H1 (cell line): ENCODE results near the gene CDHR5. TPM values are rescaled to one million over a fixed set of nuclear protein-coding genes. Genes with fewer than 3 reads are reported as not detected.

Experiments
- CTCF ChIA-PET: fragments of 300-600 bp; sonication (Branson Sonifier 250); formaldehyde crosslinking; loops from one replicate; lab custom pipeline; 2021; ENCODE audit not compliant: partially characterized antibody; lab: Charles Lee
- POLR2A ChIA-PET: fragments of 300-600 bp; sonication (Branson Sonifier 250); formaldehyde crosslinking; loops from one replicate; lab custom pipeline; 2021; ENCODE audit warnings: inconsistent platforms; ENCODE audit not compliant: partially characterized antibody; lab: Charles Lee
- DNase-seq, 2 experiments: peaks; one replicate each; pipeline versions ENCODE4 v3.0.0 to v3.0.0-alpha.2; 2010 to 2022; ENCODE audit warnings: low spot score in 2 of 2, low read depth in 1 of 2, mixed read lengths in 1 of 2
- FAIRE-seq: peaks from 2 replicates; lab custom pipeline; 2011; peaks lifted over from hg19 to GRCh38; lab: Jason Lieb, UNC
- H2AFZ ChIP-seq: 2 replicates; pipeline ENCODE4 v1.8.1; 2012; ENCODE audit warnings: low read length, inconsistent platforms
- H2AK5ac ChIP-seq: 2 replicates; pipeline ENCODE4 v1.6.1; 2013; ENCODE audit warnings: low read depth, low read length
- H2BK120ac ChIP-seq: replicated peaks from 2 replicates; pipeline ENCODE3; 2013; ENCODE audit warnings: low read depth, low read length, inconsistent platforms
- H2BK12ac ChIP-seq: 2 replicates; pipeline ENCODE4 v1.6.1; 2013; ENCODE audit warnings: low read depth, low read length
- H2BK15ac ChIP-seq: 2 replicates; pipeline ENCODE4 v1.6.1; 2013; ENCODE audit warnings: low read length
- H2BK20ac ChIP-seq: 2 replicates; pipeline ENCODE4 v1.6.1; 2013; ENCODE audit warnings: low read length
- H2BK5ac ChIP-seq: 2 replicates; pipeline ENCODE4 v1.6.1; 2013; ENCODE audit warnings: low read depth, low read length
- H3K14ac ChIP-seq: 2 replicates; pipeline ENCODE4 v1.6.1; 2013; ENCODE audit warnings: inconsistent platforms; ENCODE audit not compliant: insufficient read length
- H3K18ac ChIP-seq: 2 replicates; pipeline ENCODE4 v1.6.1; 2013; ENCODE audit warnings: low read length; ENCODE audit errors: extremely low read depth
- H3K23ac ChIP-seq: 2 replicates; pipeline ENCODE4 v1.6.1; 2013; ENCODE audit warnings: inconsistent platforms; ENCODE audit not compliant: insufficient read length
- H3K23me2 ChIP-seq: 2 replicates; pipeline ENCODE4 v1.6.1; 2013; ENCODE audit warnings: low read depth, low read length
- H3K27ac ChIP-seq: 2 replicates; pipeline ENCODE4 v1.6.1; 2011; ENCODE audit warnings: low read depth, low read length, inconsistent platforms
- H3K27me3 ChIP-seq, 4 experiments: replicated peaks in 1 of 4; 1 replicate in 1 of 4; 2 replicates in 3 of 4; pipeline versions ENCODE4 v1.6.1 to v1.8.1; 2011 to 2013; ENCODE audit warnings: low read length in 3 of 4, mild to moderate bottlenecking in 3 of 4, inconsistent platforms in 2 of 4, mixed read lengths in 2 of 4, moderate library complexity in 1 of 4; ENCODE audit not compliant: control insufficient read depth in 3 of 4, insufficient read depth in 3 of 4; ENCODE audit errors: extremely low read depth in 1 of 4
- H3K36me3 ChIP-seq, 4 experiments: 2 replicates each; pipeline versions ENCODE4 v1.6.1 to v1.8.1; 2011 to 2013; ENCODE audit warnings: mild to moderate bottlenecking in 4 of 4, low read length in 3 of 4, moderate library complexity in 2 of 4, control low read depth in 1 of 4, inconsistent platforms in 1 of 4; ENCODE audit not compliant: insufficient read depth in 4 of 4, control insufficient read depth in 2 of 4
- H3K4ac ChIP-seq: replicated peaks from 2 replicates; pipeline ENCODE3; 2013; ENCODE audit warnings: low read length, low read depth, mixed read lengths, inconsistent platforms; ENCODE audit not compliant: insufficient read length
- H3K4me1 ChIP-seq, 4 experiments: replicated peaks in 1 of 4; 1 replicate in 1 of 4; 2 replicates in 3 of 4; pipeline versions ENCODE4 v1.6.1 to v1.8.1; 2011 to 2013; ENCODE audit warnings: low read length in 3 of 4, inconsistent platforms in 2 of 4, mixed read lengths in 1 of 4; ENCODE audit not compliant: insufficient read depth in 4 of 4, control insufficient read depth in 3 of 4
- H3K4me2 ChIP-seq, 2 experiments: 2 replicates each; pipeline versions ENCODE4 v1.6.1 to v1.8.1; 2011 to 2013; ENCODE audit warnings: low read depth in 2 of 2, low read length in 2 of 2, control low read depth in 1 of 2, inconsistent platforms in 1 of 2, mild to moderate bottlenecking in 1 of 2; ENCODE audit not compliant: insufficient read depth in 1 of 2
- H3K4me3 ChIP-seq, 4 experiments: fragments of 200-600, 300-600 bp in 1 of 4; sonication (generic), shearing (Covaris generic), sonication (Bioruptor Twin) in 1 of 4; 2 replicates each; pipeline versions ENCODE4 v1.5.1 to v1.8.1; 2011 to 2016; ENCODE audit warnings: low read length in 4 of 4, low read depth in 3 of 4, control low read depth in 2 of 4, inconsistent platforms in 2 of 4, mild to moderate bottlenecking in 2 of 4, mixed read lengths in 1 of 4, moderate library complexity in 1 of 4; ENCODE audit not compliant: insufficient read depth in 2 of 4; ENCODE audit errors: extremely low read depth in 1 of 4
- H3K56ac ChIP-seq: replicated peaks from 2 replicates; pipeline ENCODE3; 2013; ENCODE audit warnings: low read depth, mild to moderate bottlenecking, mixed read lengths, low read length, inconsistent platforms; ENCODE audit not compliant: insufficient read length
- H3K79me1 ChIP-seq: 2 replicates; pipeline ENCODE4 v1.6.1; 2013; ENCODE audit warnings: low read depth, low read length, control low read depth
- H3K79me2 ChIP-seq, 2 experiments: 2 replicates each; pipeline versions ENCODE4 v1.6.1 to v1.8.1; 2012 to 2013; ENCODE audit warnings: low read length in 2 of 2, mild to moderate bottlenecking in 2 of 2, inconsistent platforms in 1 of 2; ENCODE audit not compliant: insufficient read depth in 2 of 2, control insufficient read depth in 1 of 2
- H3K9ac ChIP-seq, 4 experiments: replicated peaks in 1 of 4; 1 replicate in 1 of 4; 2 replicates in 3 of 4; pipeline versions ENCODE4 v1.6.1 to v1.8.1; 2011 to 2013; ENCODE audit warnings: low read depth in 3 of 4, low read length in 3 of 4, control low read depth in 2 of 4, mild to moderate bottlenecking in 2 of 4, moderate library complexity in 2 of 4, inconsistent platforms in 1 of 4; ENCODE audit errors: extremely low read depth in 1 of 4
- H3K9me3 ChIP-seq, 2 experiments: 2 replicates each; pipeline versions ENCODE4 v1.6.1 to v1.8.1; 2012 to 2013; ENCODE audit warnings: mild to moderate bottlenecking in 2 of 2, moderate library complexity in 2 of 2, control low read depth in 1 of 2, inconsistent platforms in 1 of 2, low read depth in 1 of 2, low read length in 1 of 2, mixed read lengths in 1 of 2; ENCODE audit not compliant: insufficient read depth in 2 of 2
- H4K20me1 ChIP-seq, 2 experiments: replicated peaks in 1 of 2; 2 replicates each; pipeline versions ENCODE3 to v1.8.1; 2011 to 2013; ENCODE audit warnings: inconsistent platforms in 2 of 2, low read length in 2 of 2, mild to moderate bottlenecking in 1 of 2; ENCODE audit not compliant: insufficient read depth in 2 of 2, control insufficient read depth in 1 of 2
- H4K5ac ChIP-seq: 2 replicates; pipeline ENCODE4 v1.6.1; 2013; ENCODE audit warnings: low read length, low read depth, mixed read lengths, inconsistent platforms; ENCODE audit not compliant: insufficient read length
- H4K8ac ChIP-seq: 2 replicates; pipeline ENCODE4 v1.8.0; 2013; ENCODE audit warnings: mild to moderate bottlenecking, moderate library complexity, low read length, inconsistent platforms; ENCODE audit not compliant: insufficient read depth; ENCODE audit errors: extremely low read depth
- H4K91ac ChIP-seq: replicated peaks from 2 replicates; pipeline ENCODE3; 2013; ENCODE audit warnings: low read length, mixed read lengths, inconsistent platforms; ENCODE audit not compliant: insufficient read length
- EGR1 ChIP-seq: IDR thresholded peaks from 2 replicates; pipeline ENCODE4 v1.6.1; 2011; ENCODE audit warnings: low read depth, low read length, borderline replicate concordance
- KDM1A ChIP-seq: fragments of 200-600, 300-600 bp; sonication (generic); IDR thresholded peaks from 2 replicates; pipeline ENCODE4 v1.7.1; 2016; ENCODE audit warnings: mild to moderate bottlenecking, low read length, borderline replicate concordance
- WGBS, 2 experiments: shearing (Covaris generic) in 1 of 2; methylation state at CpG; one replicate each; pipeline versions ENCODE4 v1.1.6 to v1.1.7; 2013 to 2015; ENCODE audit warnings: low lambda C conversion rate in 2 of 2, mixed read lengths in 2 of 2, inconsistent platforms in 1 of 2, low coverage in 1 of 2, missing lambda C conversion rate in 1 of 2; ENCODE audit not compliant: insufficient replicate concordance in 2 of 2, insufficient coverage in 1 of 2, insufficient read length in 1 of 2; ENCODE audit errors: extremely low coverage in 1 of 2, missing lambda C conversion rate in 1 of 2; 5-methylcytosine and 5-hydroxymethylcytosine counted together
- long read RNA-seq, 2 experiments: library from RNA in 1 of 2; library from capped mRNA in 1 of 2; stranded (forward); transcript quantifications; one replicate each; pipeline ENCODE4 v2.0.0, GENCODE V29; 2021; ENCODE audit warnings: inconsistent platforms in 1 of 2
- polyA minus RNA-seq, 3 experiments: library from RNA; depleted of rRNA, polyadenylated mRNA; stranded (reverse); fragments of >200 nt; gene quantifications; 1 replicate in 2 of 3; 2 replicates in 1 of 3; pipeline ENCODE4 v1.2.3, GENCODE V29; 2011
- polyA plus RNA-seq, 7 experiments: library from polyadenylated mRNA; depleted of rRNA in 3 of 7; stranded (reverse) in 5 of 7; unstranded in 2 of 7; fragments of >200 nt in 5 of 7; fragments of 200-250 nt in 2 of 7; gene quantifications; 1 replicate in 5 of 7; 2 replicates in 1 of 7; 4 replicates in 1 of 7; pipeline versions ENCODE4 v1.2.1 to v1.2.3, GENCODE V29; 2011 to 2013; ENCODE audit warnings: missing spikeins in 2 of 7, mixed read lengths in 2 of 7
- total RNA-seq: library from RNA; stranded (reverse); fragmentation: NEBNext Ultra II Directional; extraction: Animal tissue kit (Norgen Biotek cat#: 25700); gene quantifications from 2 replicates; pipeline ENCODE4 v1.2.1, GENCODE V29; 2021

CDHR5 gene
- total RNA-seq (0.11 TPM in 1 of 2 replicates, not detected in the other), polyA plus RNA-seq (2011; rRNA removed) (0.02 TPM in 1 of 2 replicates, not detected in the other), polyA minus RNA-seq (2011; rRNA and poly(A)+ RNA removed) (not detected in 2 replicates)
- polyA plus RNA-seq (2011; cell fraction: cytosol; rRNA removed): 0.01 TPM
- 0.21 TPM for polyA plus RNA-seq (2011; cell fraction: nucleus; rRNA removed)
- 0.04 to 0.20 TPM (median 0.14 TPM) in 3 of 4 replicates, not detected in the other for polyA plus RNA-seq (2012, experiment 1 of 2)
- polyA plus RNA-seq (2012, experiment 2 of 2): not detected
- polyA plus RNA-seq (2013, experiment 1 of 2): 0.02 TPM
- not detected for polyA plus RNA-seq (2013, experiment 2 of 2)
- not detected for polyA minus RNA-seq (2011; cell fraction: cytosol; rRNA and poly(A)+ RNA removed)
- not detected for polyA minus RNA-seq (2011; cell fraction: nucleus; rRNA and poly(A)+ RNA removed)
- long read RNA-seq, experiment 1: 0 reads
- long read RNA-seq, experiment 2: 0 reads

GRCh38 chr11:624705-625635 is at the start of gene CDHR5:
CDHR5 (minus strand) TSS chr11:624955; CDS start chr11:624902, 53 bp downstream.
- H3K23ac ChIP-seq: no peak within 1 kb of the TSS
- H3K14ac ChIP-seq: no peak within 1 kb of the TSS
- no peak within 1 kb of the TSS for H2BK12ac ChIP-seq
- no peak within 1 kb of the TSS for H4K91ac ChIP-seq
- H3K23me2 ChIP-seq: no peaks in the 10 kb centered on the region; the same call in 1 of the 2 replicates
- no peak within 1 kb of the TSS for H2BK20ac ChIP-seq
- H2AK5ac ChIP-seq: no peak within 1 kb of the TSS
- no peak for TF ChIP-seq EGR1
- no peak for TF ChIP-seq KDM1A
- H3K79me1 ChIP-seq: no peaks in the 10 kb centered on the region
- no peak within 1 kb of the TSS for H3K27ac ChIP-seq
- no peak within 1 kb of the TSS for H3K4ac ChIP-seq
- no peak within 1 kb of the TSS for H2BK5ac ChIP-seq
- no peak within 1 kb of the TSS for H3K56ac ChIP-seq
- no peak within 1 kb of the TSS for H3K9ac ChIP-seq
- WGBS, 2 experiments: 85% methylated on average over 24 of the region's 33 CpGs; no CpG with 5 or more reads in 1 of the 2 experiments
- ChIA-PET POLR2A (interaction anchor here (0.7 to 2.5 kb wide), 6 partner anchors 9 to 138 kb away, joined by 3 to 8 read pairs (median 6); partner anchors contain the start of genes DRD4 and IRF7), CTCF (no interaction called here)
- H3K9me3 ChIP-seq: no peaks in the 10 kb centered on the region
- peaks cover 0 to 6% (median under 1%) of the 10 kb centered on the region in 4 experiments; a peak in 2 of 7 replicates for H3K4me1 ChIP-seq
- H3K4me2 ChIP-seq: no peak within 1 kb of the TSS
- no peak within 1 kb of the TSS for H3K18ac ChIP-seq
- H2AFZ ChIP-seq: no peak within 1 kb of the TSS
- FAIRE-seq (no peak), DNase-seq (no peak)
- no peak within 1 kb of the TSS for H4K5ac ChIP-seq
- H3K4me3 ChIP-seq: no peak within 1 kb of the TSS
- no peaks in the 10 kb centered on the region for H3K36me3 ChIP-seq
- H4K8ac ChIP-seq: no peak within 1 kb of the TSS
- peaks cover 3 to 14% (median 10%) of the 10 kb centered on the region in 4 experiments; a peak in 6 of 7 replicates for H3K27me3 ChIP-seq
- no peak within 1 kb of the TSS for H2BK120ac ChIP-seq
- H2BK15ac ChIP-seq: no peak within 1 kb of the TSS
- peaks cover 0 to 10% of the 10 kb centered on the region in 2 experiments for H4K20me1 ChIP-seq
- no peaks in the 10 kb centered on the region for H3K79me2 ChIP-seq
